GM23338 (cell line): Measurements from ENCODE around the gene S100A5. TPM values are rescaled to one million over a fixed set of nuclear protein-coding genes. Genes with fewer than 3 reads are reported as not detected.

ENCODE experiments used
- ATAC-seq: fragments of 200-7000 bp; cut with Tn5 transposase; 3 replicates; pipeline ENCODE4 v1.9.1; 2020
- DNase-seq: peaks from one replicate; pipeline ENCODE4 v3.0.0-alpha.2; 2015; ENCODE audit warnings: low spot score
- H2AFZ ChIP-seq: fragments of 200-600 bp; sonication (generic); 2 replicates; pipeline ENCODE4 v1.8.0; 2016; ENCODE audit warnings: antibody characterized with exemption, mild to moderate bottlenecking, moderate library complexity
- H3F3A ChIP-seq: fragments of 200-600 bp; sonication (generic); replicated peaks from 2 replicates; pipeline ENCODE4 v1.8.0; 2017; ENCODE audit warnings: antibody characterized with exemption, mixed run types, low read depth
- H3K27ac ChIP-seq: fragments of 200-600 bp; sonication (generic); 2 replicates; pipeline ENCODE4 v1.6.1; 2016; ENCODE audit warnings: low read depth
- H3K27me3 ChIP-seq: fragments of 200-600 bp; sonication (generic); 2 replicates; pipeline ENCODE4 v1.8.0; 2016; ENCODE audit warnings: mild to moderate bottlenecking, mixed run types, moderate library complexity; ENCODE audit not compliant: insufficient read depth
- H3K36me3 ChIP-seq: fragments of 200-600 bp; sonication (generic); 2 replicates; pipeline ENCODE4 v1.8.0; 2016; ENCODE audit warnings: mild to moderate bottlenecking; ENCODE audit not compliant: insufficient read depth
- H3K4me1 ChIP-seq: fragments of 200-600 bp; sonication (generic); 2 replicates; pipeline ENCODE4 v1.8.0; 2016; ENCODE audit warnings: mild to moderate bottlenecking, moderate library complexity; ENCODE audit not compliant: insufficient read depth
- H3K4me2 ChIP-seq: fragments of 200-600 bp; sonication (generic); 2 replicates; pipeline ENCODE4 v1.7.1; 2017; ENCODE audit warnings: mixed run types
- H3K4me3 ChIP-seq: fragments of 200-600 bp; sonication (generic); 2 replicates; pipeline ENCODE4 v1.6.1; 2016; ENCODE audit warnings: mixed run types
- H3K79me2 ChIP-seq: fragments of 200-600 bp; sonication (generic); replicated peaks from 2 replicates; pipeline ENCODE4 v1.8.0; 2017; ENCODE audit warnings: mild to moderate bottlenecking; ENCODE audit not compliant: insufficient read depth
- H3K9me2 ChIP-seq: fragments of 200-600 bp; sonication (generic); 2 replicates; pipeline ENCODE4 v1.8.0; 2017; ENCODE audit not compliant: insufficient read depth
- H4K20me1 ChIP-seq: fragments of 200-600 bp; sonication (generic); replicated peaks from 2 replicates; pipeline ENCODE4 v1.8.0; 2017; ENCODE audit warnings: mild to moderate bottlenecking; ENCODE audit not compliant: insufficient read depth
- H3K27ac Mint-ChIP-seq: 2 replicates; pipeline ENCODE4 v1.8.0; 2020; ENCODE audit warnings: inconsistent platforms, mild to moderate bottlenecking, moderate library complexity, mixed read lengths
- H3K27me3 Mint-ChIP-seq: 3 replicates; pipeline ENCODE4 v1.8.0; 2022; ENCODE audit warnings: low read depth, mild to moderate bottlenecking, moderate library complexity, mixed read lengths, inconsistent platforms; ENCODE audit not compliant: insufficient read depth, poor library complexity
- H3K36me3 Mint-ChIP-seq: 3 replicates; pipeline ENCODE4 v1.8.0; 2021; ENCODE audit warnings: low read depth, mild to moderate bottlenecking, inconsistent platforms, moderate library complexity, mixed read lengths
- H3K4me1 Mint-ChIP-seq: 3 replicates; pipeline ENCODE4 v1.8.0; 2020; ENCODE audit warnings: mild to moderate bottlenecking, inconsistent platforms, mixed read lengths
- H3K4me3 Mint-ChIP-seq: 3 replicates; pipeline ENCODE4 v1.8.0; 2021; ENCODE audit warnings: moderate library complexity, mild to moderate bottlenecking, inconsistent platforms, mixed read lengths
- H3K9me3 Mint-ChIP-seq: 3 replicates; pipeline ENCODE4 v1.8.0; 2020; ENCODE audit warnings: moderate library complexity, mild to moderate bottlenecking, inconsistent platforms, mixed read lengths
- CREB1 ChIP-seq: fragments of 250-450 bp; sonication (Bioruptor Pico); IDR thresholded peaks from 2 replicates; pipeline ENCODE4 v1.5.0; 2020; ENCODE audit warnings: low read depth, mild to moderate bottlenecking, moderate library complexity
- polyA plus RNA-seq: library from polyadenylated mRNA; unstranded; fragments of >200 nt; fragmentation: Nextera tagmentation; extraction: Ambion mirVana; gene quantifications from 2 replicates; pipeline ENCODE4 v1.2.1, GENCODE V29; 2016
- total RNA-seq: library from RNA; depleted of rRNA; stranded (reverse); fragments of >200 nt; shearing (Covaris generic); gene quantifications from 2 replicates; pipeline ENCODE4 v1.2.3, GENCODE V29; 2014
- TF ChIP-seq, protein P1 (sequence below), 2 experiments: fragments of 200-600 bp in 1 of 2; sonication (generic) in 1 of 2; conservative IDR thresholded peaks; 2 replicates each; pipeline versions ENCODE4 v1.5.1 to v1.6.1; 2016 to 2017; ENCODE audit warnings: antibody characterized with exemption in 2 of 2, low read depth in 2 of 2, mild to moderate bottlenecking in 2 of 2, moderate library complexity in 1 of 2
- TF ChIP-seq, protein P2 (sequence below): fragments of 250-450 bp; sonication (Bioruptor Pico); IDR thresholded peaks from 2 replicates; pipeline ENCODE4 v1.5.0; 2020; ENCODE audit warnings: mild to moderate bottlenecking, moderate library complexity

The S100A5 gene
- total and polyA plus RNA-seq, 2 experiments from 2014 or later: 0.47 TPM; not detected in 1

- no peak overlapping the region for H3K27ac ChIP-seq
- no peaks in the 10 kb centered on the region for H3K9me2 ChIP-seq
- peaks cover 11% of the 10 kb centered on the region for H3K4me1 ChIP-seq
- no peaks in the 10 kb centered on the region for H3K79me2 ChIP-seq
- no peaks in the 10 kb centered on the region for H4K20me1 ChIP-seq
- no peak overlapping the region for H3K4me3 ChIP-seq
- no peaks in the 10 kb centered on the region for H3K27me3 ChIP-seq
- H2AFZ ChIP-seq: 0 out of 2 replicates have a peak overlapping the region, but pooled peaks have one; percentile 66
- Mint-ChIP-seq H3K36me3 (no peaks in the 10 kb centered on the region), H3K27me3 (peaks cover 20% of the 10 kb centered on the region), H3K9me3 (no peaks in the 10 kb centered on the region), H3K4me3 (no peak overlapping the region), H3K4me1 (peaks cover 53% of the 10 kb centered on the region), H3K27ac (no peak overlapping the region)
- no peak for DNase-seq
- H3F3A ChIP-seq: no peaks in the 10 kb centered on the region
- TF ChIP-seq, protein P1, sequence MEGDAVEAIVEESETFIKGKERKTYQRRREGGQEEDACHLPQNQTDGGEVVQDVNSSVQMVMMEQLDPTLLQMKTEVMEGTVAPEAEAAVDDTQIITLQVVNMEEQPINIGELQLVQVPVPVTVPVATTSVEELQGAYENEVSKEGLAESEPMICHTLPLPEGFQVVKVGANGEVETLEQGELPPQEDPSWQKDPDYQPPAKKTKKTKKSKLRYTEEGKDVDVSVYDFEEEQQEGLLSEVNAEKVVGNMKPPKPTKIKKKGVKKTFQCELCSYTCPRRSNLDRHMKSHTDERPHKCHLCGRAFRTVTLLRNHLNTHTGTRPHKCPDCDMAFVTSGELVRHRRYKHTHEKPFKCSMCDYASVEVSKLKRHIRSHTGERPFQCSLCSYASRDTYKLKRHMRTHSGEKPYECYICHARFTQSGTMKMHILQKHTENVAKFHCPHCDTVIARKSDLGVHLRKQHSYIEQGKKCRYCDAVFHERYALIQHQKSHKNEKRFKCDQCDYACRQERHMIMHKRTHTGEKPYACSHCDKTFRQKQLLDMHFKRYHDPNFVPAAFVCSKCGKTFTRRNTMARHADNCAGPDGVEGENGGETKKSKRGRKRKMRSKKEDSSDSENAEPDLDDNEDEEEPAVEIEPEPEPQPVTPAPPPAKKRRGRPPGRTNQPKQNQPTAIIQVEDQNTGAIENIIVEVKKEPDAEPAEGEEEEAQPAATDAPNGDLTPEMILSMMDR (conservative IDR thresholded peaks at IDR 0.05; ENCODE audit: low read depth in 2 of 2): no peak
- TF ChIP-seq, protein P2, sequence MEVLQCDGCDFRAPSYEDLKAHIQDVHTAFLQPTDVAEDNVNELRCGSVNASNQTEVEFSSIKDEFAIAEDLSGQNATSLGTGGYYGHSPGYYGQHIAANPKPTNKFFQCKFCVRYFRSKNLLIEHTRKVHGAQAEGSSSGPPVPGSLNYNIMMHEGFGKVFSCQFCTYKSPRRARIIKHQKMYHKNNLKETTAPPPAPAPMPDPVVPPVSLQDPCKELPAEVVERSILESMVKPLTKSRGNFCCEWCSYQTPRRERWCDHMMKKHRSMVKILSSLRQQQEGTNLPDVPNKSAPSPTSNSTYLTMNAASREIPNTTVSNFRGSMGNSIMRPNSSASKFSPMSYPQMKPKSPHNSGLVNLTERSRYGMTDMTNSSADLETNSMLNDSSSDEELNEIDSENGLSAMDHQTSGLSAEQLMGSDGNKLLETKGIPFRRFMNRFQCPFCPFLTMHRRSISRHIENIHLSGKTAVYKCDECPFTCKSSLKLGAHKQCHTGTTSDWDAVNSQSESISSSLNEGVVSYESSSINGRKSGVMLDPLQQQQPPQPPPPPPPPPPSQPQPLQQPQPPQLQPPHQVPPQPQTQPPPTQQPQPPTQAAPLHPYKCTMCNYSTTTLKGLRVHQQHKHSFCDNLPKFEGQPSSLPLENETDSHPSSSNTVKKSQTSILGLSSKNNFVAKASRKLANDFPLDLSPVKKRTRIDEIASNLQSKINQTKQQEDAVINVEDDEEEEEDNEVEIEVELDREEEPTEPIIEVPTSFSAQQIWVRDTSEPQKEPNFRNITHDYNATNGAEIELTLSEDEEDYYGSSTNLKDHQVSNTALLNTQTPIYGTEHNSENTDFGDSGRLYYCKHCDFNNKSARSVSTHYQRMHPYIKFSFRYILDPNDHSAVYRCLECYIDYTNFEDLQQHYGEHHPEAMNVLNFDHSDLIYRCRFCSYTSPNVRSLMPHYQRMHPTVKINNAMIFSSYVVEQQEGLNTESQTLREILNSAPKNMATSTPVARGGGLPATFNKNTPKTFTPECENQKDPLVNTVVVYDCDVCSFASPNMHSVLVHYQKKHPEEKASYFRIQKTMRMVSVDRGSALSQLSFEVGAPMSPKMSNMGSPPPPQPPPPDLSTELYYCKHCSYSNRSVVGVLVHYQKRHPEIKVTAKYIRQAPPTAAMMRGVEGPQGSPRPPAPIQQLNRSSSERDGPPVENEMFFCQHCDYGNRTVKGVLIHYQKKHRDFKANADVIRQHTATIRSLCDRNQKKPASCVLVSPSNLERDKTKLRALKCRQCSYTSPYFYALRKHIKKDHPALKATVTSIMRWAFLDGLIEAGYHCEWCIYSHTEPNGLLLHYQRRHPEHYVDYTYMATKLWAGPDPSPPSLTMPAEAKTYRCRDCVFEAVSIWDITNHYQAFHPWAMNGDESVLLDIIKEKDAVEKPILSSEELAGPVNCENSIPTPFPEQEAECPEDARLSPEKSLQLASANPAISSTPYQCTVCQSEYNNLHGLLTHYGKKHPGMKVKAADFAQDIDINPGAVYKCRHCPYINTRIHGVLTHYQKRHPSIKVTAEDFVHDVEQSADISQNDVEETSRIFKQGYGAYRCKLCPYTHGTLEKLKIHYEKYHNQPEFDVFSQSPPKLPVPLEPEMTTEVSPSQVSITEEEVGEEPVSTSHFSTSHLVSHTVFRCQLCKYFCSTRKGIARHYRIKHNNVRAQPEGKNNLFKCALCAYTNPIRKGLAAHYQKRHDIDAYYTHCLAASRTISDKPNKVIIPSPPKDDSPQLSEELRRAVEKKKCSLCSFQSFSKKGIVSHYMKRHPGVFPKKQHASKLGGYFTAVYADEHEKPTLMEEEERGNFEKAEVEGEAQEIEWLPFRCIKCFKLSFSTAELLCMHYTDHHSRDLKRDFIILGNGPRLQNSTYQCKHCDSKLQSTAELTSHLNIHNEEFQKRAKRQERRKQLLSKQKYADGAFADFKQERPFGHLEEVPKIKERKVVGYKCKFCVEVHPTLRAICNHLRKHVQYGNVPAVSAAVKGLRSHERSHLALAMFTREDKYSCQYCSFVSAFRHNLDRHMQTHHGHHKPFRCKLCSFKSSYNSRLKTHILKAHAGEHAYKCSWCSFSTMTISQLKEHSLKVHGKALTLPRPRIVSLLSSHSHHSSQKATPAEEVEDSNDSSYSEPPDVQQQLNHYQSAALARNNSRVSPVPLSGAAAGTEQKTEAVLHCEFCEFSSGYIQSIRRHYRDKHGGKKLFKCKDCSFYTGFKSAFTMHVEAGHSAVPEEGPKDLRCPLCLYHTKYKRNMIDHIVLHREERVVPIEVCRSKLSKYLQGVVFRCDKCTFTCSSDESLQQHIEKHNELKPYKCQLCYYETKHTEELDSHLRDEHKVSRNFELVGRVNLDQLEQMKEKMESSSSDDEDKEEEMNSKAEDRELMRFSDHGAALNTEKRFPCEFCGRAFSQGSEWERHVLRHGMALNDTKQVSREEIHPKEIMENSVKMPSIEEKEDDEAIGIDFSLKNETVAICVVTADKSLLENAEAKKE: no peak
- TF ChIP-seq CREB1: no peak
- H3K4me2 ChIP-seq: no peak overlapping the region
- no peaks in the 10 kb centered on the region for H3K36me3 ChIP-seq
- no peak for ATAC-seq
Measured at GRCh38 chr1:153550398-153550758, 9.6 kb upstream of the S100A5 start.
